Neural cell (in vitro differentiated cells): ENCODE measurements around the gene PSMB11. TPM values are rescaled to one million over a fixed set of nuclear protein-coding genes. Genes with fewer than 3 reads are reported as not detected.

Experiments used
- H2AFZ ChIP-seq: fragments of 200-600, 300-800 bp; sonication (generic), shearing (Covaris generic); 2 replicates; pipeline ENCODE4 v1.6.0; 2014; ENCODE audit warnings: low read depth, mild to moderate bottlenecking, antibody characterized with exemption, low read length, moderate library complexity
- H3F3A ChIP-seq: fragments of 200-600 bp; shearing (Covaris generic); 2 replicates; pipeline ENCODE4 v1.6.1; 2016; ENCODE audit warnings: mild to moderate bottlenecking, moderate library complexity, mixed read lengths, antibody characterized with exemption, low read length; ENCODE audit not compliant: insufficient read depth, poor library complexity, severe bottlenecking
- H3K27ac ChIP-seq: fragments of 200-600, 300-800 bp; sonication (generic), shearing (Covaris generic); 2 replicates; pipeline ENCODE4 v1.5.1; 2014; ENCODE audit warnings: mild to moderate bottlenecking, low read length, moderate library complexity
- H3K27me3 ChIP-seq: fragments of 300-800, 200-600 bp; sonication (generic), shearing (Covaris generic); 2 replicates; pipeline ENCODE4 v1.6.0; 2014; ENCODE audit warnings: mild to moderate bottlenecking, low read depth, low read length, moderate library complexity; ENCODE audit not compliant: insufficient read depth
- H3K36me3 ChIP-seq: fragments of 300-800, 200-600 bp; sonication (generic), shearing (Covaris generic); 2 replicates; pipeline ENCODE4 v1.5.1; 2014; ENCODE audit warnings: mild to moderate bottlenecking, antibody characterized with exemption, low read length, moderate library complexity; ENCODE audit not compliant: insufficient read depth
- H3K4me2 ChIP-seq: fragments of 300-800, 200-600 bp; sonication (generic), shearing (Covaris generic); 2 replicates; pipeline ENCODE4 v1.6.0; 2014; ENCODE audit warnings: mild to moderate bottlenecking, low read length
- H3K4me3 ChIP-seq: fragments of 300-800, 200-600 bp; sonication (generic), shearing (Covaris generic); 2 replicates; pipeline ENCODE4 v1.5.1; 2014; ENCODE audit warnings: mild to moderate bottlenecking, low read length, moderate library complexity
- H3K79me2 ChIP-seq: fragments of 200-600 bp; shearing (Covaris generic); replicated peaks from 2 replicates; pipeline ENCODE4 v1.6.0; 2014; ENCODE audit warnings: mild to moderate bottlenecking, low read length, moderate library complexity; ENCODE audit not compliant: insufficient read depth
- H3K9ac ChIP-seq: fragments of 300-800, 200-600 bp; sonication (generic), shearing (Covaris generic); 2 replicates; pipeline ENCODE4 v1.6.1; 2016; ENCODE audit warnings: mild to moderate bottlenecking, low read length, mixed read lengths
- H3K9me2 ChIP-seq: fragments of 200-600 bp; shearing (Covaris generic); 2 replicates; pipeline ENCODE4 v1.6.1; 2016; ENCODE audit warnings: mild to moderate bottlenecking, low read length, mixed read lengths; ENCODE audit not compliant: insufficient read depth
- H3K9me3 ChIP-seq: fragments of 200-600, 300-800 bp; sonication (generic), shearing (Covaris generic); 2 replicates; pipeline ENCODE4 v1.6.1; 2016; ENCODE audit warnings: mild to moderate bottlenecking, mixed run types, low read length, moderate library complexity, mixed read lengths
- H4K20me1 ChIP-seq: fragments of 200-600 bp; shearing (Covaris generic); 2 replicates; pipeline ENCODE4 v1.6.1; 2016; ENCODE audit warnings: mild to moderate bottlenecking, mixed run types; ENCODE audit not compliant: insufficient read depth
- CTCF ChIP-seq: fragments of 450-650 bp; IDR thresholded peaks from 2 replicates; pipeline ENCODE4 v1.5.1; 2014; ENCODE audit warnings: antibody characterized with exemption, mild to moderate bottlenecking, moderate library complexity; ENCODE audit not compliant: poor library complexity, severe bottlenecking
- EP300 ChIP-seq: fragments of 450-650 bp; conservative IDR thresholded peaks from 2 replicates; pipeline ENCODE4 v1.6.1; 2014; ENCODE audit warnings: antibody characterized with exemption, mild to moderate bottlenecking, moderate library complexity; ENCODE audit not compliant: poor library complexity, severe bottlenecking
- EZH2 ChIP-seq: fragments of 200-600, 300-800 bp; shearing (Covaris generic), sonication (generic); IDR thresholded peaks from 2 replicates; pipeline ENCODE4 v1.6.1; 2014; ENCODE audit warnings: antibody characterized with exemption, low read length, borderline replicate concordance, mild to moderate bottlenecking; ENCODE audit not compliant: insufficient read depth, poor library complexity, severe bottlenecking
- MXI1 ChIP-seq: fragments of 450-650 bp; conservative IDR thresholded peaks from 2 replicates; pipeline ENCODE4 v1.6.1; 2014; ENCODE audit warnings: antibody characterized with exemption, mild to moderate bottlenecking; ENCODE audit not compliant: poor library complexity, severe bottlenecking
- POLR2AphosphoS5 ChIP-seq: IDR thresholded peaks from 2 replicates; pipeline ENCODE4 v1.6.1; 2012
- RAD21 ChIP-seq: fragments of 450-650 bp; conservative IDR thresholded peaks from 2 replicates; pipeline ENCODE4 v1.6.1; 2014; ENCODE audit warnings: antibody characterized with exemption, mild to moderate bottlenecking, moderate library complexity
- REST ChIP-seq: IDR thresholded peaks from 2 replicates; pipeline ENCODE4 v1.6.1; 2012; ENCODE audit warnings: borderline replicate concordance
- SMC3 ChIP-seq: fragments of 450-650 bp; conservative IDR thresholded peaks from 2 replicates; pipeline ENCODE4 v1.6.1; 2014; ENCODE audit warnings: antibody characterized with exemption, mild to moderate bottlenecking, moderate library complexity; ENCODE audit not compliant: poor library complexity
- TAF1 ChIP-seq: IDR thresholded peaks from 2 replicates; pipeline ENCODE4 v1.6.1; 2012; ENCODE audit warnings: low read depth
- polyA plus RNA-seq: library from polyadenylated mRNA; depleted of rRNA; stranded (reverse); fragments of >200 nt; gene quantifications from 2 replicates; pipeline ENCODE4 v1.2.3, GENCODE V29; 2014

PSMB11 gene
- polyA plus RNA-seq, 1 donor from 2014 or later: not detected

GRCh38 chr14:23056145-23056955 is 14.3 kb downstream of the PSMB11 start:
- Histone ChIP-seq H3K4me3 (peak overlapping the region; percentile 84), H4K20me1 (no peaks in the 10 kb centered on the region), H3K27ac (peak overlapping the region; percentile 61), H3F3A (no peaks in the 10 kb centered on the region), H3K79me2 (peaks cover 6% of the 10 kb centered on the region), H2AFZ (peak overlapping the region; percentile 37), H3K27me3 (no peaks in the 10 kb centered on the region), H3K9me2 (no peaks in the 10 kb centered on the region), H3K36me3 (no peaks in the 10 kb centered on the region), H3K4me2 (peak overlapping the region; percentile 89), H3K9me3 (no peaks in the 10 kb centered on the region), H3K9ac (peak overlapping the region; percentile 80)
- peak; percentile 22 for TF ChIP-seq RAD21
- TF ChIP-seq CTCF: peak; percentile 70
- TF ChIP-seq REST: no peak
- TF ChIP-seq MXI1: no peak
- no peak for TF ChIP-seq EZH2
- TF ChIP-seq SMC3: peak; percentile 59
- TF ChIP-seq EP300: no peak
- TF ChIP-seq POLR2AphosphoS5: peak; percentile 30
- TF ChIP-seq TAF1: no peak

GRCh38 chr14:23056956-23057756 is 15.1 kb downstream of the PSMB11 start, which contains the start of gene CDH24:
CDH24 (minus strand) TSS chr14:23057520; CDS start chr14:23055733, 1,787 bp downstream.
- Histone ChIP-seq H4K20me1 (no peaks in the 10 kb centered on the region), H3K27me3 (no peaks in the 10 kb centered on the region), H3K9me3 (no peaks in the 10 kb centered on the region), H3K4me3 (peak within 1 kb of the TSS; percentile 84), H3K4me2 (peak within 1 kb of the TSS; percentile 89), H3K9ac (peak within 1 kb of the TSS; percentile 80), H3K79me2 (peaks cover 6% of the 10 kb centered on the region), H3K27ac (peak within 1 kb of the TSS; percentile 61), H2AFZ (peak within 1 kb of the TSS; percentile 37), H3F3A (no peaks in the 10 kb centered on the region), H3K9me2 (no peaks in the 10 kb centered on the region), H3K36me3 (peaks cover under 1% of the 10 kb centered on the region)
- no peak for TF ChIP-seq CTCF
- TF ChIP-seq TAF1: peak; percentile 51
- peak; percentile 26 for TF ChIP-seq MXI1
- no peak for TF ChIP-seq RAD21
